HUES64 (cell line): ENCODE results near the gene ETV2.
"Not testable (repeated sequence)": the region's sequence is repeated elsewhere in the genome, so short reads cannot be mapped to it uniquely, and the experiment has no call there.

ENCODE experiments used
- H3K27ac ChIP-seq: 2 replicates; pipeline ENCODE4 v1.7.0; 2013; ENCODE audit warnings: low read depth, low read length, inconsistent platforms
- H3K27me3 ChIP-seq: 2 replicates; pipeline ENCODE4 v1.6.1; 2013; ENCODE audit warnings: mild to moderate bottlenecking, low read length; ENCODE audit not compliant: insufficient read depth
- H3K36me3 ChIP-seq: 2 replicates; pipeline ENCODE4 v1.6.1; 2013; ENCODE audit warnings: mild to moderate bottlenecking, low read length; ENCODE audit not compliant: insufficient read depth
- H3K4me1 ChIP-seq: 2 replicates; pipeline ENCODE4 v1.6.1; 2013; ENCODE audit warnings: mild to moderate bottlenecking, low read length, moderate library complexity; ENCODE audit not compliant: insufficient read depth
- H3K4me3 ChIP-seq: 2 replicates; pipeline ENCODE4 v1.5.1; 2013; ENCODE audit warnings: mild to moderate bottlenecking, low read length, moderate library complexity
- H3K9ac ChIP-seq: 2 replicates; pipeline ENCODE4 v1.6.1; 2013; ENCODE audit warnings: mild to moderate bottlenecking, low read depth, low read length
- H3K9me3 ChIP-seq: 2 replicates; pipeline ENCODE4 v1.6.1; 2013; ENCODE audit warnings: low read depth, low read length; ENCODE audit not compliant: insufficient read depth
- WGBS: fragments of 150-250, 120-280 bp; methylation state at CpG from one replicate; pipeline ENCODE4 v1.1.7; 2013; ENCODE audit warnings: missing lambda C conversion rate; 5-methylcytosine and 5-hydroxymethylcytosine counted together

The ETV2 gene

GRCh38 chr19:35691106-35691505 lies 49.6 kb downstream of the ETV2 start:
- not testable (repeated sequence) for H3K27ac ChIP-seq, H3K36me3 ChIP-seq, H3K4me1 ChIP-seq, H3K9me3 ChIP-seq, H3K9ac ChIP-seq, H3K27me3 ChIP-seq, H3K4me3 ChIP-seq
- WGBS = 95% methylated on average over 37 of the region's 37 CpGs

- no peaks in the 10 kb centered on the region for H3K27me3 ChIP-seq
- no peaks in the 10 kb centered on the region for H3K9me3 ChIP-seq
- no peak overlapping the region for H3K27ac ChIP-seq
- no peak overlapping the region for H3K4me3 ChIP-seq
- no peak overlapping the region for H3K9ac ChIP-seq
- H3K4me1 ChIP-seq = no peaks in the 10 kb centered on the region
- H3K36me3 ChIP-seq = no peaks in the 10 kb centered on the region
- whole genome bisulfite sequencing = 93% methylated on average over 11 of the region's 11 CpGs
Observed at GRCh38 chr19:35692010-35692409, 50.5 kb downstream of the ETV2 start.

DNA sequence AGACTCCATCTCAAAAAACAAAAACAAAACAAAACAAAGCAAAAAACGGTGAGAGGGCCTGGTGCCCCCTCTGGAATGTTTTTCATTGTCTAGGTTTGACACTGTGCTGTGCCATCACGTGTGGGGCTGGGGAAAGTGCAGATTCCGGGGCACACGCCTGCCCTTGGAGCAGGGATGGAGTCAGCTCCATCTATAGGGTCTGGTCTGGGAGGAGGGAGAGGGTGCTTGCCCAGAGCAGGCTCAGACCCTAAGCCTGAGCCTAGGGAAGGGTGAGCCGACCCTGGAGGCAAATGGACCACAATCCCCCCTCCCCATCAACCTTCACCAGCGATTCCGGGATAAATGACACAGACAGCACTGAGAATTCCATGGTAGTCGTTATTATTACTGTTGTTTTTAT lies 51.9 kb downstream of the ETV2 start:
- Histone ChIP-seq H3K27ac (no peak overlapping the region), H3K27me3 (no peaks in the 10 kb centered on the region), H3K4me1 (no peaks in the 10 kb centered on the region), H3K36me3 (no peaks in the 10 kb centered on the region), H3K9ac (no peak overlapping the region), H3K9me3 (no peaks in the 10 kb centered on the region), H3K4me3 (no peak overlapping the region)
- WGBS = 34% methylated on average over 4 of the region's 8 CpGs

GRCh38 chr19:35693835-35694599 lies 52.5 kb downstream of the ETV2 start:
- H3K9me3 ChIP-seq = no peaks in the 10 kb centered on the region
- 41% methylated on average over 8 of the region's 8 CpGs for WGBS
- H3K9ac ChIP-seq = no peak overlapping the region
- no peak overlapping the region for H3K27ac ChIP-seq
- H3K4me1 ChIP-seq = no peaks in the 10 kb centered on the region
- no peak overlapping the region for H3K4me3 ChIP-seq
- no peaks in the 10 kb centered on the region for H3K27me3 ChIP-seq
- no peaks in the 10 kb centered on the region for H3K36me3 ChIP-seq
